ENCODE measurements around the gene DECR2.

The DECR2 gene

DNA sequence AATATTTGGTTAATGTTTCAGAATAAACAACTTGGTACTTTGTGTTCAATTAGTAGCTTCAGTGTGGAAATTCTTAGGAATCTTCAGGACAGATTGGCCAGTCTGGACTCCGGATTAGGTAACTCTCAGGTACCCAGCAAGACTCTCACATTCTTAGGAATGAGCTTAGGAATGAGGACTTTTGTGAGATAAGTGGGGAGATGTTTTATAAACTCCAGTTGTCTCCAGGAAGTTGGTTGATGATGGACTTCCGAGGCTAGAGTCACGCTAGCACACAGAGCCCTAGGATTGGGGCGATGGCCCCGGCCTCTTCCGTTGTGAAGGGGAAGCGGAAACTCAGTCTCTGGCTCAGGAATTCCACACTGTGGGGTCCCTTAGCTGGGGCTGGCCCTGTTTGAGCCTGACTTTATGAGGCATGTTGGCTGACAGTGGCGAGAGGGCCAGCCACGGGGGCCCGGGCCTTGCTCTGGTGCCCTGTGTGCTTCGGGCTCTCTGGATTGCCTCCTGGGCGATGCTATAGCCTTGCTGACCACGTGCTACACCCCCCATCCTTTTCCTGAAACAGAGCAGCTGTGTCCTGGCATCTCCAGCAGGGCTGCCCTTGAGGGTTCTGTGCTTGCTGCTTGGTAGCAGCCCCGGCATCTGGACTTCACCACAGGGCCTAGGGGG, 56.2 kb downstream of the DECR2 start:
- no peak for TF ChIP-seq CTCF (IDR thresholded peaks at IDR 0.05; ENCODE audit: low read depth, low read length, missing control alignments)
- H3K36me3 ChIP-seq (replicated peaks) = peaks cover 3% of the 10 kb centered on the region
- no peaks in the 10 kb centered on the region for H3K27me3 ChIP-seq (replicated peaks)
- in situ Hi-C loops (cut with HindIII; ENCODE audit: low pct_ligation_motif_present, low sequenced_read_pairs) = loop anchor here (10.0 kb wide), 1 partner anchor 47 kb away; no protein-coding TSS in a partner anchor
- no peak overlapping the region for H3K4me3 ChIP-seq (ENCODE audit: low read depth, low read length)
- peak; percentile 1 for DNase-seq
- peak overlapping the region; percentile 5 for H3K27ac ChIP-seq

GRCh38 chr16:459761-460160, 58.1 kb downstream of the DECR2 start:
- Histone ChIP-seq H3K4me3 (ENCODE audit: low read depth, low read length) (no peak overlapping the region), H3K27ac (no peak overlapping the region), H3K36me3 (replicated peaks) (peaks cover 3% of the 10 kb centered on the region), H3K27me3 (replicated peaks) (no peaks in the 10 kb centered on the region)
- in situ Hi-C loops (cut with HindIII; ENCODE audit: low pct_ligation_motif_present, low sequenced_read_pairs) = loop anchor here (10.0 kb wide), 1 partner anchor 45 kb away; no protein-coding TSS in a partner anchor
- DNase-seq = no peak
- no peak for TF ChIP-seq CTCF (IDR thresholded peaks at IDR 0.05; ENCODE audit: low read depth, low read length, missing control alignments)

- Histone ChIP-seq H3K27me3 (replicated peaks) (no peaks in the 10 kb centered on the region), H3K36me3 (replicated peaks) (peaks cover 3% of the 10 kb centered on the region), H3K4me3 (ENCODE audit: low read depth, low read length) (no peak overlapping the region), H3K27ac (no peak overlapping the region)
- in situ Hi-C loops (cut with HindIII; ENCODE audit: low pct_ligation_motif_present, low sequenced_read_pairs) = no loop called here
- DNase-seq = no peak
- no peak for TF ChIP-seq CTCF (IDR thresholded peaks at IDR 0.05; ENCODE audit: low read depth, low read length, missing control alignments)
Measured at GRCh38 chr16:460787-461186, 59.1 kb downstream of the DECR2 start.

Measured in brain microvascular endothelial cell (primary cell).